Endothelial cell of umbilical vein (primary cell): ENCODE data around the gene SELENOM. TPM values are rescaled to one million over a fixed set of nuclear protein-coding genes. Genes with fewer than 3 reads are reported as not detected.

Source experiments
- BruUV-seq: library from RNA; stranded (reverse); fragments of 400-500 nt; replicated peaks from 2 replicates; lab custom pipeline; 2021; lab: Mats Ljungman, UMichigan
- CTCF ChIA-PET: fragments of 300-600, 350-600 bp; sonication (Branson Sonifier 250); formaldehyde crosslinking; loops from one replicate; lab custom pipeline; 2021; ENCODE audit warnings: antibody characterized with exemption, inconsistent platforms; lab: Charles Lee
- POLR2A ChIA-PET: fragments of 300-600, 350-600 bp; sonication (Branson Sonifier 250); formaldehyde crosslinking; loops from one replicate; lab custom pipeline; 2021; ENCODE audit warnings: antibody characterized with exemption, inconsistent platforms; lab: Charles Lee
- DNase-seq: peaks from one replicate; pipeline ENCODE4 v3.0.0-alpha.2; 2011; ENCODE audit warnings: low read depth, low spot score
- FAIRE-seq: peaks from 2 replicates; lab custom pipeline; 2011; peaks lifted over from hg19 to GRCh38; lab: Jason Lieb, UNC
- H2AFZ ChIP-seq: 2 replicates; pipeline ENCODE4 v1.6.0; 2012; ENCODE audit warnings: low read depth, low read length, control low read depth, inconsistent platforms
- H3K27ac ChIP-seq: 2 replicates; pipeline ENCODE4 v1.5.1; 2011; ENCODE audit warnings: low read depth, mild to moderate bottlenecking, control low read depth, low read length, moderate library complexity; ENCODE audit not compliant: insufficient read depth
- H3K27me3 ChIP-seq, 2 experiments: 2 replicates each; pipeline versions ENCODE4 v1.6.0 to v1.6.1; 2011; ENCODE audit warnings: low read length in 2 of 2, mixed read lengths in 1 of 2; ENCODE audit not compliant: control insufficient read depth in 2 of 2, insufficient read depth in 2 of 2
- H3K36me3 ChIP-seq, 2 experiments: 2 replicates in 1 of 2; 3 replicates in 1 of 2; pipeline ENCODE4 v1.5.1; 2011; ENCODE audit warnings: low read length in 2 of 2, mild to moderate bottlenecking in 1 of 2, moderate library complexity in 1 of 2; ENCODE audit not compliant: control insufficient read depth in 2 of 2, insufficient read depth in 2 of 2; ENCODE audit errors: extremely low read depth in 1 of 2
- H3K4me1 ChIP-seq: 3 replicates; pipeline ENCODE4 v1.5.1; 2011; ENCODE audit warnings: mild to moderate bottlenecking, low read length; ENCODE audit not compliant: control insufficient read depth, insufficient read depth; ENCODE audit errors: extremely low read depth
- H3K4me2 ChIP-seq: 2 replicates; pipeline ENCODE4 v1.6.1; 2011; ENCODE audit warnings: low read length, control low read depth, mixed read lengths; ENCODE audit not compliant: insufficient read depth
- H3K4me3 ChIP-seq, 3 experiments: fragments of 200-600 bp in 1 of 3; sonication (generic), shearing (Covaris generic) in 1 of 3; replicated peaks in 1 of 3; 2 replicates each; pipeline ENCODE4 v1.5.1; 2011 to 2016; ENCODE audit warnings: control low read depth in 3 of 3, low read length in 3 of 3, mild to moderate bottlenecking in 2 of 3, inconsistent platforms in 1 of 3, low read depth in 1 of 3, moderate library complexity in 1 of 3; ENCODE audit not compliant: insufficient read depth in 1 of 3
- H3K79me2 ChIP-seq: 2 replicates; pipeline ENCODE4 v1.6.0; 2012; ENCODE audit warnings: low read length, inconsistent platforms; ENCODE audit not compliant: control insufficient read depth, insufficient read depth
- H3K9ac ChIP-seq: replicated peaks from 2 replicates; pipeline ENCODE3; 2011; ENCODE audit warnings: low read length, control low read depth; ENCODE audit not compliant: insufficient read depth; ENCODE audit errors: extremely low read depth
- H3K9me1 ChIP-seq: replicated peaks from 3 replicates; pipeline ENCODE4 v1.6.0; 2011; ENCODE audit warnings: mild to moderate bottlenecking, low read length; ENCODE audit not compliant: control insufficient read depth, insufficient read depth; ENCODE audit errors: extremely low read depth
- H3K9me3 ChIP-seq: replicated peaks from 2 replicates; pipeline ENCODE4 v1.5.1; 2012; ENCODE audit warnings: low read length, inconsistent platforms; ENCODE audit not compliant: control insufficient read depth, insufficient read depth
- H4K20me1 ChIP-seq: replicated peaks from 2 replicates; pipeline ENCODE3; 2011; ENCODE audit warnings: mild to moderate bottlenecking, low read length; ENCODE audit not compliant: control insufficient read depth, insufficient read depth; ENCODE audit errors: extremely low read depth
- EZH2 ChIP-seq: IDR thresholded peaks from 2 replicates; pipeline ENCODE4 v1.6.1; 2012; ENCODE audit warnings: borderline replicate concordance, low read depth, mild to moderate bottlenecking, moderate library complexity, low read length, inconsistent platforms; ENCODE audit not compliant: severe bottlenecking
- JUN ChIP-seq: IDR thresholded peaks from 2 replicates; pipeline ENCODE4 v1.6.1; 2011; ENCODE audit warnings: borderline replicate concordance, low read depth; ENCODE audit not compliant: insufficient read length, insufficient read depth
- MAX ChIP-seq: IDR thresholded peaks from 2 replicates; pipeline ENCODE4 v1.6.1; 2011; ENCODE audit not compliant: insufficient read depth, insufficient read length
- dilution Hi-C: fragments of 300-500 bp; cut with MboI; formaldehyde crosslinking; loops from one replicate; pipeline ENCODE4 v1.15.0; 2019; ENCODE audit warnings: low sequenced_read_pairs; ENCODE audit not compliant: extremely low pct_ligation_motif_present
- intact Hi-C: fragments of 100-400 bp; cut with micrococcal nuclease; formaldehyde crosslinking; loops from one replicate; pipeline ENCODE4 v1.10.0; 2022
- polyA plus RNA-seq, 4 experiments: library from polyadenylated mRNA; depleted of rRNA in 3 of 4; stranded (reverse) in 3 of 4; unstranded in 1 of 4; fragments of >200 nt; gene quantifications; 2 replicates each; pipeline versions ENCODE4 v1.2.1 to v1.2.3, GENCODE V29; 2011 to 2012; ENCODE audit warnings: missing spikeins in 1 of 4
- total RNA-seq: library from RNA; stranded (reverse); gene quantifications from 2 replicates; pipeline ENCODE4 v1.2.3, GENCODE V29; 2021

SELENOM gene
- total and polyA plus RNA-seq, 2 donors (not counting 3 experiments of a cell fraction or from before 2014, with no cell fraction given), result 29.6 to 87.1 TPM

DNA sequence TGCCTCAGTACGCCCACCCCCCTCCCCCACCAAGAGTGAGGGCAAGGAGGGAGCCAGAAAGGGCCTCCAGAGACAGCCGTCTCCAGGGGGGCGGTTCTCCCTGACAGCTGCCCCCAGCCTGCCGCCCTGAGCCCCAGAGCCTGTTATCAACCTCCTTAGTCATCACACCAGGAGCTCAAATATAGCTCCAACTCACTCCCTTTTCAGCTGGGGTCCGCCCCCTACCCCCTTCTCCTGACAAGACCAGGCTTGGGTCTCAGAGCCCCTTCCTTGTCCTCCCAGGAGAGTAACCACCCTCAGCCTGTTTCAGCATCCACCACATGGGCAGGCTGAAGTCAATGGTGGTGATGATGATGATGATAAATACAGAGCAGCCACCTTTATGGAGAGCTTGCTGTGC, 12.9 kb upstream of the SELENOM start:
- Histone ChIP-seq H3K27me3 (peaks cover 0 to 4% of the 10 kb centered on the region in 2 experiments), H3K9ac (no peak overlapping the region), H3K36me3 (no peaks in the 10 kb centered on the region), H3K9me1 (no peaks in the 10 kb centered on the region), H3K4me1 (no peaks in the 10 kb centered on the region), H2AFZ (no peak overlapping the region), H3K4me3 (no peak overlapping the region), H4K20me1 (no peaks in the 10 kb centered on the region), H3K27ac (no peak overlapping the region), H3K4me2 (no peak overlapping the region), H3K9me3 (no peaks in the 10 kb centered on the region), H3K79me2 (no peaks in the 10 kb centered on the region)
- ChIA-PET POLR2A (interaction anchor here (1.2 kb wide), 1 partner anchor 24 kb away, joined by 4 read pairs; no protein-coding TSS in a partner anchor), CTCF (interaction anchor here (0.7 to 1.6 kb wide), 3 partner anchors 13 to 174 kb away, joined by 3 to 6 read pairs (median 4); partner anchors contain the start of gene SELENOM)
- no peak for DNase-seq
- FAIRE-seq, result no peak
- dilution Hi-C loops, result no loop called here
- TF ChIP-seq JUN (no peak), MAX (no peak)
- BruUV-seq, result no TSS peak
- intact Hi-C loops, result no loop called here

GRCh38 chr22:31119026-31119717, 11.8 kb upstream of the SELENOM start:
- Histone ChIP-seq H2AFZ (no peak overlapping the region), H3K27ac (no peak overlapping the region), H3K4me1 (no peaks in the 10 kb centered on the region), H3K27me3 (no peaks in the 10 kb centered on the region), H3K36me3 (no peaks in the 10 kb centered on the region), H3K9me1 (no peaks in the 10 kb centered on the region), H3K79me2 (no peaks in the 10 kb centered on the region), H3K9ac (no peak overlapping the region), H3K4me3 (no peak overlapping the region), H4K20me1 (no peaks in the 10 kb centered on the region), H3K4me2 (no peak overlapping the region), H3K9me3 (no peaks in the 10 kb centered on the region)
- POLR2A ChIA-PET, result no interaction called here
- intact Hi-C loops (no loop called here), dilution Hi-C loops (no loop called here)
- no peak for FAIRE-seq
- DNase-seq, result no peak
- no peak for TF ChIP-seq EZH2
- CTCF ChIA-PET, result interaction anchor here (1.4 to 1.6 kb wide), 2 partner anchors 12 to 111 kb away, joined by 4 to 7 read pairs; partner anchors contain the start of gene SELENOM
- BruUV-seq, result no TSS peak
